Lung (tissue), 12 donors: Measurements from ENCODE around the gene PAPPA. TPM values are rescaled to one million over a fixed set of nuclear protein-coding genes. Genes with fewer than 3 reads are reported as not detected.

ENCODE experiments used
- ATAC-seq: fragments of 200-7000 bp; cut with Tn5 transposase; one replicate; pipeline ENCODE4 v1.9.1; 2020; ENCODE audit warnings: moderate number of reproducible peaks; ENCODE audit not compliant: insufficient read depth, low FRiP score
- DNase-seq, 3 donors: peaks; one replicate each; pipeline ENCODE4 v3.0.0-alpha.2; 2013 to 2017
- H3K27ac ChIP-seq, 2 donors: one replicate each; pipeline ENCODE4 v1.5.1; 2013; ENCODE audit warnings: mild to moderate bottlenecking in 2 of 2, moderate library complexity in 2 of 2, control low read depth in 1 of 2, inconsistent platforms in 1 of 2, low read depth in 1 of 2, low read length in 1 of 2
- H3K27me3 ChIP-seq, 3 donors: one replicate each; pipeline ENCODE4 v1.5.1; 2013; ENCODE audit warnings: low read length in 2 of 3; ENCODE audit not compliant: control insufficient read depth in 3 of 3, insufficient read depth in 3 of 3
- H3K36me3 ChIP-seq, 4 donors: one replicate each; pipeline ENCODE4 v1.5.1; 2013; ENCODE audit warnings: low read length in 4 of 4, mild to moderate bottlenecking in 1 of 4, moderate library complexity in 1 of 4; ENCODE audit not compliant: control insufficient read depth in 4 of 4, insufficient read depth in 4 of 4
- H3K4me1 ChIP-seq, 5 donors: one replicate each; pipeline ENCODE4 v1.5.1; 2013; ENCODE audit warnings: low read length in 5 of 5, mild to moderate bottlenecking in 2 of 5, moderate library complexity in 1 of 5; ENCODE audit not compliant: control insufficient read depth in 5 of 5, insufficient read depth in 5 of 5
- H3K4me3 ChIP-seq: one replicate; pipeline ENCODE4 v1.5.1; 2013; ENCODE audit warnings: mild to moderate bottlenecking, control low read depth, moderate library complexity
- H3K9ac ChIP-seq, 2 donors: one replicate each; pipeline ENCODE4 v1.5.1; 2013; ENCODE audit warnings: low read length in 2 of 2, control low read depth in 1 of 2; ENCODE audit not compliant: insufficient read depth in 1 of 2
- H3K9me3 ChIP-seq, 4 donors: one replicate each; pipeline ENCODE4 v1.5.1; 2013; ENCODE audit warnings: low read length in 3 of 4, mild to moderate bottlenecking in 1 of 4, moderate library complexity in 1 of 4; ENCODE audit not compliant: control insufficient read depth in 4 of 4, insufficient read depth in 3 of 4
- CTCF ChIP-seq: IDR thresholded peaks from 2 replicates; pipeline ENCODE4 v1.5.1; 2012; ENCODE audit warnings: mild to moderate bottlenecking; ENCODE audit errors: control extremely low read depth, extremely low read depth
- WGBS, 2 donors: extraction: QIAGEN DNeasy Blood & Tissue Kit; methylation state at CpG; one replicate each; pipeline ENCODE4 v1.1.7; 2013; 5-methylcytosine and 5-hydroxymethylcytosine counted together
- polyA plus RNA-seq, 2 donors: library from polyadenylated mRNA; stranded (reverse); fragments of 200-250 nt; gene quantifications; one replicate each; pipeline ENCODE4 v1.2.1, GENCODE V29; 2013
- total RNA-seq, 2 donors: library from RNA; depleted of rRNA in 1 of 2; stranded (reverse); fragments of >200 nt in 1 of 2; gene quantifications; one replicate each; pipeline ENCODE4 v1.2.1, GENCODE V29; 2014 to 2021
- donor health status: control.
- donor health status: control.
- donor health status: Bipolar disorder and iron deficiency.
- donor health status: healthy.
- donor health status: DM: yes; HTN: yes; CAD: no.

Gene PAPPA
- total and polyA plus RNA-seq, 4 donors: 0.45 to 6.7 (median 3.6) TPM

DNA sequence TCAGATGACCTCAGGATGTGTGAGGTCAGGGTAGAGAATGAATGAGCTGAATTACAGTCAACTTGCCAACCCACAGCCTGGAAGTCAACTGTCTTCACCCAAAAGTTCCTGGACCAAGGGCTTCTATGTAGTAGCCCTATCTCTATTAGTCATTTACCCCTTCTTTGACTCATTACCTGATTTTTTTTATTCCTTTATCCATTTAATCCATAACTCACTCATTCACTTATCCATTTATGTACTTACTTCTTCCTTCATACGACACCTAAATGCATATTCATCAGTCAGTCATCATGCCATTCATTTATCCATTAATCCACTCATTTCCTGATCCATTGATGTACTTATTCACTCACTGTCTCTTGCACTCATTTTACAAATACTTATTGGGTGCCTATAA is 212.7 kb downstream of the PAPPA start:
- H3K27ac ChIP-seq: no peak overlapping the region

GRCh38 chr9:116368680-116369079 is 215.1 kb downstream of the PAPPA start:
- DNase-seq (no peak), ATAC-seq (no peak)
- H3K27ac ChIP-seq: no peak overlapping the region
- no peak overlapping the region for H3K9ac ChIP-seq
- no peaks in the 10 kb centered on the region for H3K9me3 ChIP-seq
- H3K4me1 ChIP-seq: peaks cover 0 to 30% (median 0%) of the 10 kb centered on the region in 5 donors
- H3K4me3 ChIP-seq: no peak overlapping the region
- WGBS, 2 donors: 93% methylated on average over 9 of the region's 9 CpGs
- H3K27me3 ChIP-seq: no peaks in the 10 kb centered on the region
- no peak for TF ChIP-seq CTCF
- H3K36me3 ChIP-seq: no peaks in the 10 kb centered on the region

More for the DNA sequence above, 212.7 kb downstream of the PAPPA start:
- Histone ChIP-seq H3K36me3 (no peaks in the 10 kb centered on the region), H3K4me1 (peaks cover 0 to 34% (median 0%) of the 10 kb centered on the region in 5 donors), H3K4me3 (no peak overlapping the region), H3K27me3 (no peaks in the 10 kb centered on the region), H3K9me3 (no peaks in the 10 kb centered on the region), H3K9ac (no peak overlapping the region)
- ATAC-seq: no peak
- no peak for TF ChIP-seq CTCF
- no peak for DNase-seq
- 92 to 97% methylated on average over 1 of the region's 1 CpG for whole genome bisulfite sequencing, 2 donors

- Histone ChIP-seq H3K9me3 (no peaks in the 10 kb centered on the region), H3K36me3 (no peaks in the 10 kb centered on the region), H3K4me3 (no peak overlapping the region), H3K27ac (no peak overlapping the region), H3K9ac (no peak overlapping the region), H3K4me1 (peaks cover 0 to 26% (median 0%) of the 10 kb centered on the region in 5 donors), H3K27me3 (no peaks in the 10 kb centered on the region)
- DNase-seq (peak in 1 of 3 donors; percentile 29), ATAC-seq (no peak)
- TF ChIP-seq CTCF: no peak
- 67 to 76% methylated on average over 5 of the region's 5 CpGs for WGBS, 2 donors
Measured at GRCh38 chr9:116369706-116370105, 216.1 kb downstream of the PAPPA start.

- 74 to 80% methylated on average over 4 of the region's 4 CpGs for WGBS, 2 donors
- Histone ChIP-seq H3K27me3 (no peaks in the 10 kb centered on the region), H3K9me3 (no peaks in the 10 kb centered on the region), H3K4me1 (peaks cover 0 to 18% (median 0%) of the 10 kb centered on the region in 5 donors), H3K27ac (peak overlapping the region in 1 of 2 donors; percentile 33), H3K9ac (no peak overlapping the region), H3K4me3 (no peak overlapping the region), H3K36me3 (no peaks in the 10 kb centered on the region)
- ATAC-seq (no peak), DNase-seq (peak; percentile 66 to 85 (median 70))
- TF ChIP-seq CTCF: no peak
Measured at GRCh38 chr9:116370556-116370955, 217.0 kb downstream of the PAPPA start.
